OCI-LY3 (cell line): ENCODE results near the gene PSMB3.

Experiments used
- H2AFZ ChIP-seq: fragments of 200-600, 300-600 bp; shearing (Covaris generic); 2 replicates; pipeline ENCODE4 v1.6.0; 2014; ENCODE audit warnings: antibody characterized with exemption, low read depth, low read length
- H3K27ac ChIP-seq: fragments of 200-600, 300-600 bp; sonication (generic); 2 replicates; pipeline ENCODE4 v1.5.1; 2014; ENCODE audit warnings: mild to moderate bottlenecking, low read length, moderate library complexity, mixed read lengths
- H3K27me3 ChIP-seq: fragments of 200-600, 300-600 bp; sonication (generic); 2 replicates; pipeline ENCODE4 v1.6.1; 2014; ENCODE audit warnings: low read depth, low read length, mixed read lengths
- H3K36me3 ChIP-seq: fragments of 200-600, 300-600 bp; sonication (generic); replicated peaks from 2 replicates; pipeline ENCODE3; 2014; ENCODE audit warnings: low read depth, low read length, mixed read lengths
- H3K4me1 ChIP-seq: fragments of 300-600, 200-600 bp; sonication (generic); 2 replicates; pipeline ENCODE4 v1.6.1; 2014; ENCODE audit warnings: low read length, mixed read lengths
- H3K4me2 ChIP-seq: fragments of 200-600, 300-600 bp; sonication (generic); 2 replicates; pipeline ENCODE4 v1.6.1; 2014; ENCODE audit warnings: low read length, mixed read lengths
- H3K4me3 ChIP-seq: fragments of 300-600, 200-600 bp; sonication (generic); 2 replicates; pipeline ENCODE4 v1.5.1; 2014; ENCODE audit warnings: antibody characterized with exemption, mild to moderate bottlenecking, low read length, moderate library complexity
- H3K79me2 ChIP-seq: fragments of 300-600, 200-600 bp; shearing (Covaris generic); 2 replicates; pipeline ENCODE4 v1.6.1; 2014; ENCODE audit warnings: mild to moderate bottlenecking, low read length, mixed read lengths
- H3K9ac ChIP-seq: fragments of 300-600, 200-600 bp; shearing (Covaris generic); 2 replicates; pipeline ENCODE4 v1.6.0; 2014; ENCODE audit warnings: mild to moderate bottlenecking, low read length, moderate library complexity
- H3K9me3 ChIP-seq: fragments of 200-600, 300-600 bp; shearing (Covaris generic); 2 replicates; pipeline ENCODE4 v1.6.1; 2014; ENCODE audit warnings: low read length, mixed read lengths; ENCODE audit not compliant: insufficient read depth
- H4K20me1 ChIP-seq: fragments of 200-600, 300-600 bp; sonication (generic); 2 replicates; pipeline ENCODE4 v1.6.1; 2016; ENCODE audit warnings: low read length, mixed read lengths; ENCODE audit not compliant: insufficient read depth
- EZH2phosphoT487 ChIP-seq: fragments of 200-600 bp; shearing (Covaris generic); IDR thresholded peaks from 2 replicates; pipeline ENCODE4 v1.6.1; 2018; ENCODE audit warnings: antibody characterized with exemption, mixed run types, low read depth
- TF ChIP-seq, protein P1 (sequence below): fragments of 200-600, 300-600 bp; sonication (generic); IDR thresholded peaks from 2 replicates; pipeline ENCODE4 v1.5.1; 2014; ENCODE audit warnings: antibody characterized with exemption, low read length, low read depth

The PSMB3 gene

GRCh38 chr17:38738686-38739085 is 13.9 kb upstream of the PSMB3 start:
- no peaks in the 10 kb centered on the region for H3K9me3 ChIP-seq
- H3K27me3 ChIP-seq = no peaks in the 10 kb centered on the region
- H2AFZ ChIP-seq = no peak overlapping the region
- H3K36me3 ChIP-seq = peaks cover 15% of the 10 kb centered on the region
- no peak for TF ChIP-seq EZH2phosphoT487
- TF ChIP-seq, protein P1, sequence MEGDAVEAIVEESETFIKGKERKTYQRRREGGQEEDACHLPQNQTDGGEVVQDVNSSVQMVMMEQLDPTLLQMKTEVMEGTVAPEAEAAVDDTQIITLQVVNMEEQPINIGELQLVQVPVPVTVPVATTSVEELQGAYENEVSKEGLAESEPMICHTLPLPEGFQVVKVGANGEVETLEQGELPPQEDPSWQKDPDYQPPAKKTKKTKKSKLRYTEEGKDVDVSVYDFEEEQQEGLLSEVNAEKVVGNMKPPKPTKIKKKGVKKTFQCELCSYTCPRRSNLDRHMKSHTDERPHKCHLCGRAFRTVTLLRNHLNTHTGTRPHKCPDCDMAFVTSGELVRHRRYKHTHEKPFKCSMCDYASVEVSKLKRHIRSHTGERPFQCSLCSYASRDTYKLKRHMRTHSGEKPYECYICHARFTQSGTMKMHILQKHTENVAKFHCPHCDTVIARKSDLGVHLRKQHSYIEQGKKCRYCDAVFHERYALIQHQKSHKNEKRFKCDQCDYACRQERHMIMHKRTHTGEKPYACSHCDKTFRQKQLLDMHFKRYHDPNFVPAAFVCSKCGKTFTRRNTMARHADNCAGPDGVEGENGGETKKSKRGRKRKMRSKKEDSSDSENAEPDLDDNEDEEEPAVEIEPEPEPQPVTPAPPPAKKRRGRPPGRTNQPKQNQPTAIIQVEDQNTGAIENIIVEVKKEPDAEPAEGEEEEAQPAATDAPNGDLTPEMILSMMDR = no peak
- H3K4me1 ChIP-seq = 0 out of 2 replicates have a peak, but pooled peaks cover 3% of the 10 kb centered on the region
- H3K9ac ChIP-seq = no peak overlapping the region
- H3K4me3 ChIP-seq = no peak overlapping the region
- peaks cover 27% of the 10 kb centered on the region for H3K79me2 ChIP-seq
- H3K4me2 ChIP-seq = no peak overlapping the region
- peaks cover 2% of the 10 kb centered on the region; the same call in 1 of the 2 replicates for H4K20me1 ChIP-seq
- no peak overlapping the region for H3K27ac ChIP-seq

DNA sequence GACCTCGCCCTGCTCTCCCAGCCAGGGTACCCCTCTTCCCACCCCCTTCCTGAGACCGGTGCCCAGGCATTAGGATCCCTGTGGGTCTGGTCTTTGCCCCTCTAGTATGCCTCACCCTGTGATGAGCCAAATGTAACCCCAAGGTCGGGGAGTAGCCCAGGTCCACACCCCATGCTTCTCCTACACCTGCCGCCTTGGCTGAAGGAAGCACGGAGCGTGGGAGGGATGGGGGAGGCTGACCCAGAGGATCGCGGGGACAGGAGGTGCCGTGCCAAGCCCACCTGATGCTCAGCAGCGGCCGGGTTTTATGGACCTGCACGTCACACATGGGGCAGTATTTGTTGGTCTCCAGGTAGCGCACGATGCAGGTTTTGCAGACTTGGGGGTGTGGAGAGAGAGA is 13.2 kb upstream of the PSMB3 start:
- Histone ChIP-seq H3K27me3 (no peaks in the 10 kb centered on the region), H2AFZ (no peak overlapping the region), H3K36me3 (peaks cover 15% of the 10 kb centered on the region), H3K4me1 (no peaks in the 10 kb centered on the region), H3K9ac (no peak overlapping the region), H3K27ac (no peak overlapping the region), H4K20me1 (peaks cover 2% of the 10 kb centered on the region; the same call in 1 of the 2 replicates), H3K9me3 (no peaks in the 10 kb centered on the region), H3K4me2 (no peak overlapping the region), H3K79me2 (peaks cover 33% of the 10 kb centered on the region), H3K4me3 (no peak overlapping the region)
- TF ChIP-seq EZH2phosphoT487 = no peak
- TF ChIP-seq, protein P1 = no peak

- peaks cover 19% of the 10 kb centered on the region for H3K36me3 ChIP-seq
- no peak overlapping the region for H3K27ac ChIP-seq
- peaks cover 41% of the 10 kb centered on the region for H3K79me2 ChIP-seq
- H3K9me3 ChIP-seq = no peaks in the 10 kb centered on the region
- H3K27me3 ChIP-seq = no peaks in the 10 kb centered on the region
- H3K4me2 ChIP-seq = no peak overlapping the region
- H4K20me1 ChIP-seq = peaks cover 5% of the 10 kb centered on the region
- H3K4me3 ChIP-seq = no peak overlapping the region
- no peak for TF ChIP-seq EZH2phosphoT487
- TF ChIP-seq, protein P1 = no peak
- H3K4me1 ChIP-seq = no peaks in the 10 kb centered on the region
- H3K9ac ChIP-seq = no peak overlapping the region
- no peak overlapping the region for H2AFZ ChIP-seq
Observed at GRCh38 chr17:38740044-38740443, 12.5 kb upstream of the PSMB3 start.

DNA sequence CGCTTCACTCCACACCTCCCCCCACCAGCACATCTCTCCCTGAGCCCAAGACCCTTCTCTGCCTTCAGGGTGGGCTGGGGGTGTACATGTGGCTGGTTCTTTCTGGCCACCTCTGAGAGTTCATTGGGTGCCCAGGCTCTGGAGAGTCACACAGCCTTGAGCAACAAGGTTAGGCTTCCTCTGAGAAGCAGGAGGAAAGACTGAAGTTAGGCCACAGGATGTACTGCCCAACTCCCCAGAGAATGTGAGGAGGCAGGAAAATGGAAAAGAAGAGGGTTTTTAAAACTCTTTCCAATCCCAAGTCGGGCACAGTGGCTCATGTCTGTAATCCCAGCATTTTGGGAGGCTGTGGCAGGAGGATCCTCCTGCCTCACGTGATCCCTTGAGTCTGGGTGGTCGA is 11.7 kb upstream of the PSMB3 start:
- H4K20me1 ChIP-seq = peaks cover 7% of the 10 kb centered on the region
- H3K4me1 ChIP-seq = peaks cover 5% of the 10 kb centered on the region
- peaks cover 21% of the 10 kb centered on the region for H3K36me3 ChIP-seq

More for the DNA sequence above, 11.7 kb upstream of the PSMB3 start:
- Histone ChIP-seq H3K9ac (no peak overlapping the region), H3K79me2 (peaks cover 48% of the 10 kb centered on the region), H3K4me2 (no peak overlapping the region), H2AFZ (no peak overlapping the region), H3K27ac (no peak overlapping the region), H3K4me3 (no peak overlapping the region), H3K27me3 (no peaks in the 10 kb centered on the region), H3K9me3 (no peaks in the 10 kb centered on the region)
- TF ChIP-seq, protein P1 = no peak
- no peak for TF ChIP-seq EZH2phosphoT487
